B cell (primary cell): Measurements from ENCODE around the gene TP63. TPM values are rescaled to one million over a fixed set of nuclear protein-coding genes. Genes with fewer than 3 reads are reported as not detected.

Experiments
- ATAC-seq: fragments of 200-7000 bp; cut with Tn5 transposase; one replicate; pipeline ENCODE4 v1.10.0; 2021; ENCODE audit warnings: low read depth, mild to moderate bottlenecking, moderate number of reproducible peaks, moderate library complexity
- CTCF ChIA-PET: fragments of 350-600 bp; sonication (Branson Sonifier 250); formaldehyde crosslinking; loops from one replicate; lab custom pipeline; 2021; ENCODE audit warnings: antibody characterized with exemption, inconsistent platforms; lab: Charles Lee
- POLR2A ChIA-PET: fragments of 350-600 bp; sonication (Branson Sonifier 250); formaldehyde crosslinking; loops from one replicate; lab custom pipeline; 2021; ENCODE audit warnings: antibody characterized with exemption; lab: Charles Lee
- DNase-seq: peaks from one replicate; pipeline ENCODE4 v3.0.0; 2013
- H2AFZ ChIP-seq: 2 replicates; pipeline ENCODE4 v1.6.1; 2012; ENCODE audit warnings: mild to moderate bottlenecking, low read depth, low read length; ENCODE audit not compliant: insufficient read depth, poor library complexity, severe bottlenecking
- H3K27ac ChIP-seq, 2 donors: 1 replicate in 1 of 2; 2 replicates in 1 of 2; pipeline ENCODE4 v1.5.1; 2012 to 2013; ENCODE audit warnings: low read length in 2 of 2, mild to moderate bottlenecking in 2 of 2, moderate library complexity in 1 of 2
- H3K27me3 ChIP-seq, 4 experiments: fragments of 200-600 bp in 1 of 4; sonication (generic) in 1 of 4; replicated peaks in 1 of 4; 1 replicate in 2 of 4; 2 replicates in 2 of 4; pipeline versions ENCODE4 v1.6.1 to v1.7.0; 2013 to 2016; ENCODE audit warnings: low read length in 3 of 4, mild to moderate bottlenecking in 2 of 4, mixed read lengths in 1 of 4, moderate library complexity in 1 of 4; ENCODE audit not compliant: insufficient read depth in 4 of 4, control insufficient read depth in 3 of 4; ENCODE audit errors: control extremely low read depth in 1 of 4
- H3K36me3 ChIP-seq, 2 experiments: replicated peaks in 1 of 2; 1 replicate in 1 of 2; 2 replicates in 1 of 2; pipeline versions ENCODE4 v1.6.1 to v1.7.1; 2013; ENCODE audit warnings: low read length in 1 of 2; ENCODE audit not compliant: insufficient read depth in 2 of 2, control insufficient read depth in 1 of 2; ENCODE audit errors: control extremely low read depth in 1 of 2, extremely low read depth in 1 of 2
- H3K4me1 ChIP-seq, 2 donors: fragments of 200-600 bp in 1 of 2; sonication (generic) in 1 of 2; 1 replicate in 1 of 2; 2 replicates in 1 of 2; pipeline versions ENCODE4 v1.5.1 to v1.6.1; 2013 to 2017; ENCODE audit warnings: low read length in 2 of 2; ENCODE audit not compliant: control insufficient read depth in 2 of 2, insufficient read depth in 2 of 2
- H3K4me2 ChIP-seq: replicated peaks from 2 replicates; pipeline ENCODE3; 2012; ENCODE audit warnings: mild to moderate bottlenecking, low read depth, low read length; ENCODE audit not compliant: poor library complexity, severe bottlenecking
- H3K4me3 ChIP-seq, 5 experiments: fragments of 200-600 bp in 1 of 5; sonication (generic) in 1 of 5; 1 replicate in 3 of 5; 2 replicates in 2 of 5; pipeline versions ENCODE4 v1.5.1 to v1.7.0; 2011 to 2016; ENCODE audit warnings: low read length in 4 of 5, mild to moderate bottlenecking in 4 of 5, low read depth in 2 of 5, control low read depth in 1 of 5, moderate library complexity in 1 of 5; ENCODE audit not compliant: insufficient read depth in 1 of 5; ENCODE audit errors: control extremely low read depth in 1 of 5, extremely low read depth in 1 of 5
- H3K79me2 ChIP-seq: fragments of 200-600 bp; sonication (generic); one replicate; pipeline ENCODE4 v1.6.0; 2016; ENCODE audit warnings: low read length; ENCODE audit not compliant: control insufficient read depth, insufficient read depth
- H3K9ac ChIP-seq: fragments of 200-600 bp; sonication (generic); 2 replicates; pipeline ENCODE4 v1.6.1; 2017; ENCODE audit warnings: mild to moderate bottlenecking, low read length, moderate library complexity
- H3K9me3 ChIP-seq, 3 donors: one replicate each; pipeline versions ENCODE4 v1.6.1 to v1.7.1; 2013; ENCODE audit warnings: low read length in 2 of 3; ENCODE audit not compliant: control insufficient read depth in 2 of 3, insufficient read depth in 1 of 3; ENCODE audit errors: control extremely low read depth in 1 of 3
- H4K20me1 ChIP-seq: 2 replicates; pipeline ENCODE4 v1.6.0; 2012; ENCODE audit warnings: mild to moderate bottlenecking, low read length; ENCODE audit not compliant: insufficient read depth, control insufficient read depth, poor library complexity, severe bottlenecking
- H3K27ac Mint-ChIP-seq: one replicate; pipeline ENCODE4 v1.8.0; 2021; ENCODE audit warnings: mixed read lengths
- H3K27me3 Mint-ChIP-seq: one replicate; pipeline ENCODE4 v1.8.0; 2021; ENCODE audit warnings: mixed read lengths
- H3K4me1 Mint-ChIP-seq: one replicate; pipeline ENCODE4 v1.8.0; 2021; ENCODE audit warnings: mixed read lengths
- H3K4me3 Mint-ChIP-seq: one replicate; pipeline ENCODE4 v1.8.0; 2021; ENCODE audit warnings: mixed read lengths
- H3K9me3 Mint-ChIP-seq: one replicate; pipeline ENCODE4 v1.8.0; 2022; ENCODE audit warnings: mixed read lengths; ENCODE audit not compliant: insufficient read depth
- CTCF ChIP-seq: fragments of 200-600 bp; IDR thresholded peaks from one replicate; pipeline ENCODE4 v1.8.0; 2022; ENCODE audit warnings: antibody characterized with exemption, mild to moderate bottlenecking
- EZH2 ChIP-seq: IDR thresholded peaks from 2 replicates; pipeline ENCODE4 v1.6.1; 2012; ENCODE audit warnings: borderline replicate concordance, low read depth, mild to moderate bottlenecking, moderate library complexity, low read length; ENCODE audit not compliant: insufficient read depth, poor library complexity, severe bottlenecking
- WGBS: methylation state at CpG from one replicate; pipeline ENCODE4 v1.1.5; 2013; ENCODE audit warnings: missing lambda C conversion rate; ENCODE audit not compliant: insufficient coverage; 5-methylcytosine and 5-hydroxymethylcytosine counted together
- intact Hi-C: fragments of 100-400 bp; cut with micrococcal nuclease; formaldehyde crosslinking; loops from one replicate; pipeline ENCODE4 v1.10.0; 2022
- polyA plus RNA-seq: library from polyadenylated mRNA; depleted of rRNA; stranded (reverse); fragments of >200 nt; gene quantifications from 2 replicates; pipeline ENCODE4 v1.2.3, GENCODE V29; 2012
- total RNA-seq, 2 donors: library from RNA; stranded (reverse); fragments of 120-200 nt in 1 of 2; gene quantifications; 1 replicate in 1 of 2; 2 replicates in 1 of 2; pipeline versions ENCODE4 v1.2.3 to v1.2.4, GENCODE V29; 2013 to 2022

The TP63 gene
- total and polyA plus RNA-seq, 2 donors (not counting 1 experiment from before 2014, with no cell fraction given) = 1.2 to 2.0 TPM

GRCh38 chr3:189622629-189623028 is 8.6 kb upstream of the TP63 start:
- TF ChIP-seq CTCF (no peak), EZH2 (no peak)
- Histone ChIP-seq H3K79me2 (no peaks in the 10 kb centered on the region), H3K4me2 (no peak overlapping the region), H3K4me3 (no peak overlapping the region), H2AFZ (no peak overlapping the region), H3K9ac (no peak overlapping the region), H3K27ac (no peak overlapping the region), H3K36me3 (no peaks in the 10 kb centered on the region), H4K20me1 (no peaks in the 10 kb centered on the region), H3K9me3 (peaks cover 0 to 3% (median 0%) of the 10 kb centered on the region in 3 donors), H3K4me1 (no peaks in the 10 kb centered on the region), H3K27me3 (no peaks in the 10 kb centered on the region)
- Mint-ChIP-seq H3K27me3 (no peaks in the 10 kb centered on the region), H3K4me3 (no peak overlapping the region), H3K9me3 (no peaks in the 10 kb centered on the region), H3K27ac (no peak overlapping the region), H3K4me1 (no peaks in the 10 kb centered on the region)
- DNase-seq (no peak), ATAC-seq (no peak)
- ChIA-PET CTCF (no interaction called here), POLR2A (no interaction called here)
- WGBS = 100% methylated on average over 3 of the region's 7 CpGs
- intact Hi-C loops = no loop called here

- Histone ChIP-seq H3K27me3 (no peaks in the 10 kb centered on the region), H3K27ac (no peak overlapping the region), H3K36me3 (no peaks in the 10 kb centered on the region), H2AFZ (no peak overlapping the region), H3K4me2 (no peak overlapping the region), H3K79me2 (no peaks in the 10 kb centered on the region), H3K4me1 (no peaks in the 10 kb centered on the region), H4K20me1 (no peaks in the 10 kb centered on the region), H3K9me3 (peaks cover 0 to 3% (median 0%) of the 10 kb centered on the region in 3 donors), H3K9ac (no peak overlapping the region), H3K4me3 (no peak overlapping the region)
- ATAC-seq (no peak), DNase-seq (no peak)
- Mint-ChIP-seq H3K4me3 (no peak overlapping the region), H3K4me1 (no peaks in the 10 kb centered on the region), H3K9me3 (no peaks in the 10 kb centered on the region), H3K27me3 (no peaks in the 10 kb centered on the region), H3K27ac (no peak overlapping the region)
- POLR2A ChIA-PET = no interaction called here
- CTCF ChIA-PET = no interaction called here
- TF ChIP-seq CTCF = no peak
- TF ChIP-seq EZH2 = no peak
- no CpG with 5 or more reads among the region's 1 CpG for WGBS
- intact Hi-C loops = no loop called here
These were observed 7.1 kb upstream of the TP63 start for GRCh38 chr3:189624130-189624529.
